ENCODE results near the gene RAPGEF3.

Gene RAPGEF3

GRCh38 chr12:47721431-47721973, 37.2 kb downstream of the RAPGEF3 start:
- no peak for DNase-seq
- in situ Hi-C loops (cut with HindIII; ENCODE audit: low pct_ligation_motif_present, low sequenced_read_pairs), result no loop called here

DNA sequence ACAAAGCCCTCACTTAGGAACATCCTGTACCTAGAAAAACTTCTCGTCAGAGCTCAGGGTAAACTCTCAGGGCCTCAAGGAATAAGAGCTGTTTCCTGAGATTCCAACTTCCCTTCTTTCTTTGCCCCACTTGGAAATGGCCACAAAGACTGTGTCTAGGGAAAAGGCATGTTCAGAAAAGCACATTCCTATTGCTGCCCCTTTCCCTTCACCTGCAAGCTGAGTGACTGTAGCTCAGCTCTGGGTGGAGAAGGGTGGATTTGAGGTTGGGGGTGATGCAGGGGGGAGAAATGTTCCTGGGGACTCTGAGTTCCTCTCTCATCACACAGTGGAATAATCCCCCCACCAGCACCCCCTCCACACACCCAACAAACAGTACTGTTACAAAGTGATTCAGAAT, 40.1 kb downstream of the RAPGEF3 start:
- Histone ChIP-seq H3K4me3 (ENCODE audit: low read depth, low read length) (no peak overlapping the region), H3K27me3 (replicated peaks) (no peaks in the 10 kb centered on the region), H3K36me3 (replicated peaks) (no peaks in the 10 kb centered on the region), H3K27ac (no peak overlapping the region)
- in situ Hi-C loops (cut with HindIII; ENCODE audit: low pct_ligation_motif_present, low sequenced_read_pairs), result no loop called here
- DNase-seq, result no peak
- TF ChIP-seq, protein P1, sequence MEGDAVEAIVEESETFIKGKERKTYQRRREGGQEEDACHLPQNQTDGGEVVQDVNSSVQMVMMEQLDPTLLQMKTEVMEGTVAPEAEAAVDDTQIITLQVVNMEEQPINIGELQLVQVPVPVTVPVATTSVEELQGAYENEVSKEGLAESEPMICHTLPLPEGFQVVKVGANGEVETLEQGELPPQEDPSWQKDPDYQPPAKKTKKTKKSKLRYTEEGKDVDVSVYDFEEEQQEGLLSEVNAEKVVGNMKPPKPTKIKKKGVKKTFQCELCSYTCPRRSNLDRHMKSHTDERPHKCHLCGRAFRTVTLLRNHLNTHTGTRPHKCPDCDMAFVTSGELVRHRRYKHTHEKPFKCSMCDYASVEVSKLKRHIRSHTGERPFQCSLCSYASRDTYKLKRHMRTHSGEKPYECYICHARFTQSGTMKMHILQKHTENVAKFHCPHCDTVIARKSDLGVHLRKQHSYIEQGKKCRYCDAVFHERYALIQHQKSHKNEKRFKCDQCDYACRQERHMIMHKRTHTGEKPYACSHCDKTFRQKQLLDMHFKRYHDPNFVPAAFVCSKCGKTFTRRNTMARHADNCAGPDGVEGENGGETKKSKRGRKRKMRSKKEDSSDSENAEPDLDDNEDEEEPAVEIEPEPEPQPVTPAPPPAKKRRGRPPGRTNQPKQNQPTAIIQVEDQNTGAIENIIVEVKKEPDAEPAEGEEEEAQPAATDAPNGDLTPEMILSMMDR (IDR thresholded peaks at IDR 0.05; ENCODE audit: low read depth, low read length, missing control alignments), result no peak

More at GRCh38 chr12:47721431-47721973, 37.2 kb downstream of the RAPGEF3 start:
- Histone ChIP-seq H3K27ac (no peak overlapping the region), H3K27me3 (replicated peaks) (no peaks in the 10 kb centered on the region), H3K36me3 (replicated peaks) (no peaks in the 10 kb centered on the region), H3K4me3 (ENCODE audit: low read depth, low read length) (no peak overlapping the region)
- TF ChIP-seq, protein P1 (IDR thresholded peaks at IDR 0.05; ENCODE audit: low read depth, low read length, missing control alignments), result no peak

- Histone ChIP-seq H3K36me3 (replicated peaks) (no peaks in the 10 kb centered on the region), H3K27ac (no peak overlapping the region), H3K4me3 (ENCODE audit: low read depth, low read length) (no peak overlapping the region), H3K27me3 (replicated peaks) (no peaks in the 10 kb centered on the region)
- TF ChIP-seq, protein P1 (IDR thresholded peaks at IDR 0.05; ENCODE audit: low read depth, low read length, missing control alignments), result peak; percentile 94
- in situ Hi-C loops (cut with HindIII; ENCODE audit: low pct_ligation_motif_present, low sequenced_read_pairs), result no loop called here
- peak; percentile 77 for DNase-seq
These were observed 41.1 kb downstream of the RAPGEF3 start for GRCh38 chr12:47717443-47718193.

GRCh38 chr12:47717046-47717442, 41.6 kb downstream of the RAPGEF3 start:
- Histone ChIP-seq H3K27me3 (replicated peaks) (no peaks in the 10 kb centered on the region), H3K27ac (no peak overlapping the region), H3K36me3 (replicated peaks) (no peaks in the 10 kb centered on the region), H3K4me3 (ENCODE audit: low read depth, low read length) (no peak overlapping the region)
- TF ChIP-seq, protein P1 (IDR thresholded peaks at IDR 0.05; ENCODE audit: low read depth, low read length, missing control alignments), result no peak
- in situ Hi-C loops (cut with HindIII; ENCODE audit: low pct_ligation_motif_present, low sequenced_read_pairs), result no loop called here
- DNase-seq, result no peak

DNA sequence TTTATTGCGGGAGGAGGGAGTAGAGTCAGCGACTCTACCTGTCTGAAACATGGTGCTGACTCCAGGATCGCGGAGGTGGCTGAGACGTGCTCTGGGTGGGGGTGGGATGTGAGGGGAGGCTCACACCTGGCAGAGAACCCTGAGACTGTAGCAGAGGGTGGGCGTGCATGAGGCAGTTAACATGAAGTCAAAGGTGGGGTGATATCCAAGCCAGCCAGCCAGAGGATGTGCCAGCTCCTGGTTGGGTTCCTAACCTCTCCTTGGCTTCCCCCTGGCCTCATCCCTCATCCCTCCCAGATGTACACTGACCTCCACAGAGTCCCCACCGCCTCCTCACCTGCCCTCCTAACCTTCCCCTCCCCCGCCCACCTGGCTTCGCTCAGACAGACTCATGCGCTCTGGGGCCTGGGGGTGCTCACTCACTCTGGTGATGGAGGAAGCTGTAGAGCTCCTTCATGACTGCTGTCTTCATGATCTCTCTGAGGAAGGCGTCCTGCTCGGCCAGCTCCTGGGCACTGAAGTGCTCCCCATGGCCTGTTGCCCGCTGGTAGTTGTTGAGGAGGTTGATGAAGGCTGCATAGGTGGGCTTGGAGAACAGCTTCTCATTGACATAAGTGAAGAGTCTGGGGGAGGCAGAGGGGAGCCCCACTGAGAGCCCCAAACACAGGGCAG, 42.7 kb downstream of the RAPGEF3 start:
- Histone ChIP-seq H3K4me3 (ENCODE audit: low read depth, low read length) (no peak overlapping the region), H3K36me3 (replicated peaks) (no peaks in the 10 kb centered on the region), H3K27ac (no peak overlapping the region), H3K27me3 (replicated peaks) (no peaks in the 10 kb centered on the region)
- DNase-seq, result no peak
- TF ChIP-seq, protein P1 (IDR thresholded peaks at IDR 0.05; ENCODE audit: low read depth, low read length, missing control alignments), result no peak
- in situ Hi-C loops (cut with HindIII; ENCODE audit: low pct_ligation_motif_present, low sequenced_read_pairs), result no loop called here

Data from brain microvascular endothelial cell (primary cell).